ENCODE measurements around the gene ZDHHC11B. TPM values are rescaled to one million over a fixed set of nuclear protein-coding genes. Genes with fewer than 3 reads are reported as not detected.
"Not testable (repeated sequence)": the region's sequence is repeated elsewhere in the genome, so short reads cannot be mapped to it uniquely, and the experiment has no call there.

Gene ZDHHC11B
- total RNA-seq, 1 donor from 2014 or later: 14.5 TPM

DNA sequence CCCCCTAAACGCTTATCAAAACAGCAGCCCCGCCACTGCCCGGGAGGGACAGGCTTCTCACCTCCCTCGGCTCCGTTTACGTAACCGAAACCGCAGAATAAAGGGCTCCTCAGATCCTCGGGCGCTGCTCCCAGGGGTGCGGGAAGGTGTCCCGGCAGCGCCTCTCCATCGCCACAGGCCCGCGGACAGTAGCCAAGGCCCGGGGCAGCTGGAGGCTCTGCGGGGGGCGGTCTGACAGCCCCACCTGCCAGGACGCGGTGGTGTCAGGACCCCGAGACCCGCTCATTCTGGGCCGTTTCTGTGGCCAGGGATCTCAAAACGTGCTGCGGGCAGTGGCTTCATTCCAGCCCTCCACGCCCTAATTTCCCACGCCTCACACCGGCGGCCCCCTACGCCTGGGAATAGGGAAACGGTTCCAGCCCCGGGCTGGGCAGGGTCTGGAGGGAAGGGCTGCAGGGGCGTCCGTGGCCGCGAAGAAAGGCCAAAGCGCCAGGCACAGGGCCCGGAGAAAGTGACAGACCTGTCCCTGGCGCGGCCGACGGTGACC, 575 bp downstream of the ZDHHC11B start:
- DNase-seq (ENCODE audit: low spot score): peak; percentile 15

DNA sequence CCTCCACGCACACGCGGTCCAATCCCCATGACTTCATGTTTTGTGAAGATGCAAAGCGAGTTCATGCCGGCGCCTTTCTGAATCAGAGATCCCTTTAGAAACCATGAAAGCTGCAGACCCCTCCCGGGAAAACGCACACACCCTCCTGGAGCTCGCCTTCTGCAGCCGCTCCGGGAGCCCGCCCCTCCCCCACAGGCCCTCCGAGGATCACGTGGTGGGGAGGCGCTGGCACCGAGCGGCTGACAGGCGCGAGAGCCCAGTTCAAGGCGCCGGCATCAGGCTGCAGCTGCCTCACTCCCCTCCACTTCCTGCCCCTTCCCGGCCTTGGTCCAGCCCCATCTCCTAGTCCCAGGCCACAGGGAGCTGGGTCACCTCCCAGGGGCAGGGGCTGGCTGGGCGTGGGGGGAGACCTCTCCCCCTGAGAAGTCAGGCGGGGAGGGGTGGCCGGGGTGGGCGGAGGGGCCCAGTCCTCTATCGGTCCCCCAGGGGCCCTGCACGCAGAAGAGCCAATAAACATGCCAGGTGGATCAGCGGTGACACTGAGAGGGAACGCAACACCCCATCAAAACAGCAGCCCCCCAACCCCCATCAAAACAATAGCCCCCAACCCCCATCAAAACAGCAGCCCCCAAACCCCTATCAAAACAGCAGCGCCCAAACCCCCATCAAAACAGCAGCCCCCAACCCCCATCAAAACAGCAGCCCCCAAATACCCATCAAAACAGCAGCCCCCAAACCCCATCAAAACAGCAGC, 1.3 kb downstream of the ZDHHC11B start:
- peak; percentile 39 for DNase-seq (ENCODE audit: low spot score)

- not testable (repeated sequence) for DNase-seq (ENCODE audit: low spot score)
Measured at GRCh38 chr5:782356-782755, 2.2 kb downstream of the ZDHHC11B start.

GRCh38 chr5:780571-780970, 4.0 kb downstream of the ZDHHC11B start:
- DNase-seq (ENCODE audit: low spot score): not testable (repeated sequence)

- not testable (repeated sequence) for DNase-seq (ENCODE audit: low spot score)
Measured at GRCh38 chr5:778967-779366, 5.6 kb downstream of the ZDHHC11B start.

DNA sequence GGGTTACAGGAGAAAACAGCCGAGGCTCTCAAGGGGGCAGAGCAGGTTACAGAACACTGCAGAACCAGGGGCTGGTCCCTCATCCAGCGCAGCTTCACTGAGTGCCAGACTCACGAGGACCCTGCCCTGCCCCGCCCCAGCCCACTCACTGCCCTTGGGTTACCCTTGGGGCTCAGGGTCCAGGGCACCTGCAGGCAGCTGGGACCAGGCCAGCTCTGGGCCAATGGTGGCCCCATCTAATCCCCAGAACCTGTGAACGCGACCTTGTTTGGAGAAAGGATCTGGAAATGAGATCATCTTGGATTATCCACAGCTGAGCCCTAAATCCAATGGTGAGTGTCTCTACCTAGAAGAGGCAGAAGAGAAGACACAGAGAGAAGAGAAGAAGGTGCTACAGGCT, 6.1 kb downstream of the ZDHHC11B start:
- not testable (repeated sequence) for DNase-seq (ENCODE audit: low spot score)

DNA sequence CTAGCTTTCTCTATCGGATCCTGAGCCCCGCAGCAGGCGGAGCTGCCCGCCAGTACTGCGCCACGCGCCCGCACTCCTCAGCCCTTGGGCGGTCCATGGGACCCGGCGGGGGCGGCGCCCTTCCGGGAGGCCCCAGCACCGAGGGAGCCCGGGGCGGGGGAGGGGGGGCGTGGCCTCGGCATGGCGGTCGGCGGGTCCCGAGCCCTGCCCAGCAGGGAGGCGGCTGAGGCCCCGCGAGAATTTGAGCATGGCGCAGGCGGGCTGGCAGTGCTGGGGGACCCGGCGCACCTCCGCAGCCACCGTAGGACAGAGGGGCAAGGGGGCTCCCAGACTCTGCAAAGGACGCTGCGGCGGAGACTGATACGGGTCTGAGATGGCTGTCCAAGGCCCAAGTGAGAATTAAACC, 6.8 kb downstream of the ZDHHC11B start:
- no peak for DNase-seq (ENCODE audit: low spot score)

- DNase-seq (ENCODE audit: low spot score): no peak
Measured at GRCh38 chr5:776862-777711, 7.4 kb downstream of the ZDHHC11B start.

GRCh38 chr5:775961-776861, 8.3 kb downstream of the ZDHHC11B start:
- DNase-seq (ENCODE audit: low spot score): no peak

DNA sequence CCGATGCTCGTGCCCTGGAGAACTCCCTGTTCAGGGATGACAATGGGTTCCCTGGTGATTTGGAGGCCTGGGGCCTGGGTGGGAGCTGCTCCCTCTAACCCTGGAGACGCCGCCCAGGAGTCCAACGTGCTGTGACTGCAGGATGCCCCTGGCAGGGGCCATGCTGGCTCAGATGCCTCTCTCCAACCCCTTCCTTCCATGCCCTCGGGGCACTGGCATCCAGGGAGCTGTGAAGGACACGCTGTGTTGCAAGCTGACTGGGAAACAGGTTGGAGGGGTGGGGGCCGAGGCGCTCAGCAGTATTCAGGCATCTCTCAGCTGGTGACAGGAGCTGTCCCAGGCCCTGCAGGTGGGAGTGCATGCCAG, 9.0 kb downstream of the ZDHHC11B start:
- DNase-seq (ENCODE audit: low spot score): not testable (repeated sequence)

GRCh38 chr5:774854-775505, 9.5 kb downstream of the ZDHHC11B start:
- not testable (repeated sequence) for DNase-seq (ENCODE audit: low spot score)

DNA sequence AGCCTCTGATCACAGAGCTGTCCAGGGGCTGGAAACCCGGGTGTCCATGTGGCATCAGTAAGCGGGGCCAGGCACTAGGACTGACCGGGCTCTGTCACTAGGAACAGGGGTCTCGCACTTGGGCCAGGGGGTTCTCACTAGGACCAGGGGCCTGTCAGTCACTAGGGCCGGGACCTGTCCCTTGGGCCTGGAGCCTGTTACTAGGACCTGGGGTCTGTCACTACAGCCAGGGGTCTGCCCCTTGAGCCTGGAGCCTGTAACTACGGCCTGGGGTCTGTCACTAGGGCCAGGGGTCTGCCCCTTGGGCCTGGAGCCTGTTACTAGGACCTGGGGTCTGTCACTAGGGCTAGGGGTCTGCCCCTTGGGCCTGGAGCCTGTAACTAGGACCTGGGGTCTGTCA, 10.2 kb downstream of the ZDHHC11B start:
- DNase-seq (ENCODE audit: low spot score): not testable (repeated sequence)

- DNase-seq (ENCODE audit: low spot score): no peak
Measured at GRCh38 chr5:773517-774264, 10.8 kb downstream of the ZDHHC11B start.

- DNase-seq (ENCODE audit: low spot score): not testable (repeated sequence)
Measured at GRCh38 chr5:772931-773330, 11.6 kb downstream of the ZDHHC11B start.

GRCh38 chr5:772547-772890, 12.0 kb downstream of the ZDHHC11B start:
- DNase-seq (ENCODE audit: low spot score): not testable (repeated sequence)

DNA sequence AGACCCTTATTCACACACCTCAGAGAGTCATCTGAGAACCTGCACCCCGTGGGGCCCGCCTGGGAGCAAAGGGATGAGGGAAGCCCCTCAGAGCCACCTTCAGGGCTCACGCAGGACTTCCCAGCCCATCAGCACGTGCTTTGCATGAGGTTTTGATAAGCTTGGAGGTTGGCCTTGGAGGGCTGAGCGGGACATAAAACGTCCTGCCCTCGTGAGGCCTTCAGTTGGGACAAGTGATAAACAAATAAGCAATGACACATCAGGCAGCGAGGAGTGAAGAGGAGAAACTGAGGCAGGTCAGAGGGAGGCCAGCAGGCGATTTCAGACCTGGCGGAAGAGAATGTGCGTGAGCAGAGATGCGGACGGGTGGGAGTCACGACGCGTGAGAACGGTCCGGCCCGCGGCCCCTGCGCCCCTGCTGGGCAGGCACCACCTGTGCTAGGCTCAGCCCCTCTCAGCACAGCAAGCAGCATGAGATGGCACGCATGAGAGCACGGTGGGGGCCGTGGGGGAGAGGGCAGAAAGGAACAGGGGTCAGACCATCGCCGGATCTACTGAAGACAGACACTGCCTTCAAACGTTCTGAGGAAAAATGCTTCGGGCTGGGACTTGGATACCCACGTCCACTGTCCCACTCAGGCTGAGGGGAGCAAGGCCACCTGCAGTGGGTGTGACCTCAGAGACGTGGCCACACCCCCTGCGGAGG, 12.5 kb downstream of the ZDHHC11B start:
- DNase-seq (ENCODE audit: low spot score): not testable (repeated sequence)

- DNase-seq (ENCODE audit: low spot score): not testable (repeated sequence)
Measured at GRCh38 chr5:771087-771781, 13.3 kb downstream of the ZDHHC11B start.

- DNase-seq (ENCODE audit: low spot score): not testable (repeated sequence)
Measured at GRCh38 chr5:770585-770984, 13.9 kb downstream of the ZDHHC11B start.

All from mucosa of gallbladder (tissue), 1 donor.